ENCODE measurements around the gene DUOXA2. TPM values are rescaled to one million over a fixed set of nuclear protein-coding genes. Genes with fewer than 3 reads are reported as not detected.

Gene DUOXA2
- total RNA-seq, 2 experiments from 2014 or later = not detected

DNA sequence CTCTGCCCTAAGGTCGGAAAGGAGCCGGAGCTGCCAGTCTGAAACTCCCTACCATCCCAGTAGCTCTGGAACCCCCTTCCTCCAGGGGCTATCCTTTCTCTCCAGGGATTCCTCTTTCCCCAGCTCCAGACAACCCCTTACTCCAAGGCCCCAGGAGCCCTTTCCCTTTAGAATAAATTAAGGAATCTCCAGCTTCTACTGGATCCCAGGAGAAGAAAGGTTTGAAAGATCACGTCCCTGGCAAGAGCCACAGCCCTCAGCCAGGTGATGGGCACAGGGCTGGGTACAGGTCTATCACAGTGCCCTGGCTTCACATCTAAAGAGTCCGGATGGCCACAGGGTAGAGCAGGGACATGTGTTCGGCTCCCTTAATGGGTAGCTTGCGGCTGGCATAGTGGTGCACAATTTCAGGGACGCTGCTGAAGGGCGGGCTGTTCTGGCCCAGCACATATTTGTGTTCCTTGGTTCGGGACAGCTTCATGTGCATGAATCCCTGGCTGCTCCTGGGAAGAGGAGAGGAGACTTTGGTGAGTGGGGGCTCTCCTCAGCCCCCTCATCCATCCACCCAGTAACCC, 53.6 kb downstream of the DUOXA2 start:
- Mint-ChIP-seq H3K4me1 (peaks cover 9% of the 10 kb centered on the region), H3K36me3 (ENCODE audit: low read depth) (no peaks in the 10 kb centered on the region), H3K4me3 (peak overlapping the region; percentile 69), H3K27ac (peak overlapping the region; percentile 77), H3K27me3 (no peaks in the 10 kb centered on the region), H3K9me3 (ENCODE audit: low read depth) (no peaks in the 10 kb centered on the region)
- ATAC-seq = no peak
- CTCF ChIA-PET = interaction anchor here (0.8 to 3.6 kb wide), 19 partner anchors 8 to 217 kb away, joined by 3 to 19 read pairs (median 5); partner anchors contain the start of gene SHF
- POLR2A ChIA-PET = interaction anchor here (0.9 to 1.3 kb wide), 3 partner anchors 19 to 30 kb away, joined by 3 to 5 read pairs (median 4); partner anchors contain the start of gene SHF
- intact Hi-C loops (cut with DNase I, micrococcal nuclease) = loop anchor here (1.0 to 5.0 kb wide), 9 partner anchors 13 to 419 kb away; partner anchors contain the start of gene BLOC1S6 (in 1 of the 2)
- DNase-seq = no peak

Other genes with a start within 250 kb of the DUOXA2 start
- gene TERB2, start 157.6 kb upstream of the DUOXA2 start, total RNA-seq = not detected
- 10 to 100 TPM; 17.1 to 17.7 TPM for gene SORD, start 91.1 kb upstream of the DUOXA2 start, total RNA-seq
- under 1 TPM in 1 of 2 experiments, not detected in 1; 0.02 TPM for gene DUOX2, start 154 bp upstream of the DUOXA2 start, total RNA-seq
- gene DUOXA1, start 15.6 kb downstream of the DUOXA2 start, total RNA-seq = under 1 TPM in 1 of 2 experiments, not detected in 1; 0.19 TPM
- gene DUOX1, start 15.7 kb downstream of the DUOXA2 start, total RNA-seq = under 1 TPM; 0.07 to 0.11 TPM
- 10 to 100 TPM; 17.9 to 18.7 TPM for gene SHF, start 73.6 kb downstream of the DUOXA2 start, total RNA-seq
- not detected for gene SLC28A2, start 137.9 kb downstream of the DUOXA2 start, total RNA-seq

All from activated CD4-positive, alpha-beta T cell treated with anti-CD3 and anti-CD28 coated beads for 36 hours (primary cell).